Ovary (tissue), 3 donors: ENCODE data around the gene MMP28.

ENCODE experiments used
- CTCF ChIP-seq, 3 donors: fragments of 450-650 bp in 2 of 3; fragments of 200-600 bp in 1 of 3; IDR thresholded peaks; one replicate each; pipeline versions ENCODE4 v1.5.1 to v1.8.0; 2016 to 2022; ENCODE audit warnings: antibody characterized with exemption in 3 of 3, mild to moderate bottlenecking in 1 of 3
- EP300 ChIP-seq: sonication (generic); formaldehyde crosslinking; IDR thresholded peaks from one replicate; pipeline ENCODE4 v1.6.1; 2017; ENCODE audit warnings: antibody characterized with exemption
- POLR2A ChIP-seq: fragments of 450-650 bp; IDR thresholded peaks from one replicate; pipeline ENCODE4 v1.6.1; 2017; ENCODE audit warnings: antibody characterized with exemption, mild to moderate bottlenecking, moderate library complexity
- donor health status: DM: no; HTN: no; CAD: no.

- TF ChIP-seq EP300 (no peak), CTCF (IDR thresholded peaks at IDR 0.05) (no peak), POLR2A (no peak)
These were observed 20.4 kb downstream of the MMP28 start for GRCh38 chr17:35775039-35775438.
